ENCODE data around the gene DLL1.

DNA sequence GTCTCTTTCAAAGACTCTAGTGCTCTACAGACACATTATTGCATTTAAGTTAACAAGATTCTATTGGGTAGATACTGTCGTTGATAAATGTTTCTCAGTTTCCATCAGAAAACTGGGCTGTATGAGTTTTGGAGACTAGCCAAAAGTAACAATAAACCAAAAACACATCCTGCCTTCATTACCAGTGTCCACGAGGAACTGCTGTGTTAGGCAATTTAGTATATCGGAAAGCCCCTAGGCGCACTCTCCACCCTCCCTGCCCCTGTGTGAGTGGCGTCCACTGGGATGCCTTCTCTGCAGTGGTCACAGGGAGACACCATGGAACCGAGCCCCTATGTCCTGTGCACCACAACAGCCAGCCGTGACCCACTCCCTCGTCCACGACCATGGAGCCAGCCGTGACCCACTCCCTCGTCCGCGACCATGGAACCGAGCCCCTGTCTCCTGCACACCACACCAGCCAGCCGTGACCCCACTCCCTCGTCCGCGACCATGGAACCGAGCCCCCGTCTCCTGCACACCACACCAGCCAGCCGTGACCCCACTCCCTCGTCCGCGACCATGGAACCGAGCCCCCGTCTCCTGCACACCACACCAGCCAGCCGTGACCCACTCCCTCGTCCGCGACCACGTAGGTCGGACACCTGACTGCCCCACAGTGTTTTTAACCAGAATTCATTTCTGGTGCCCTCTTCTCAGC is 35.3 kb downstream of the DLL1 start:
- TF ChIP-seq, protein P1, sequence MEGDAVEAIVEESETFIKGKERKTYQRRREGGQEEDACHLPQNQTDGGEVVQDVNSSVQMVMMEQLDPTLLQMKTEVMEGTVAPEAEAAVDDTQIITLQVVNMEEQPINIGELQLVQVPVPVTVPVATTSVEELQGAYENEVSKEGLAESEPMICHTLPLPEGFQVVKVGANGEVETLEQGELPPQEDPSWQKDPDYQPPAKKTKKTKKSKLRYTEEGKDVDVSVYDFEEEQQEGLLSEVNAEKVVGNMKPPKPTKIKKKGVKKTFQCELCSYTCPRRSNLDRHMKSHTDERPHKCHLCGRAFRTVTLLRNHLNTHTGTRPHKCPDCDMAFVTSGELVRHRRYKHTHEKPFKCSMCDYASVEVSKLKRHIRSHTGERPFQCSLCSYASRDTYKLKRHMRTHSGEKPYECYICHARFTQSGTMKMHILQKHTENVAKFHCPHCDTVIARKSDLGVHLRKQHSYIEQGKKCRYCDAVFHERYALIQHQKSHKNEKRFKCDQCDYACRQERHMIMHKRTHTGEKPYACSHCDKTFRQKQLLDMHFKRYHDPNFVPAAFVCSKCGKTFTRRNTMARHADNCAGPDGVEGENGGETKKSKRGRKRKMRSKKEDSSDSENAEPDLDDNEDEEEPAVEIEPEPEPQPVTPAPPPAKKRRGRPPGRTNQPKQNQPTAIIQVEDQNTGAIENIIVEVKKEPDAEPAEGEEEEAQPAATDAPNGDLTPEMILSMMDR (conservative IDR thresholded peaks at IDR 0.05 in 1 of 2, IDR thresholded peaks at IDR 0.05 in 1 of 2; ENCODE audit: extremely low read depth in 1 of 2, insufficient read depth in 1 of 2, low read depth in 1 of 2, low read length in 2 of 2) = no peak
- no peak for TF ChIP-seq EZH2 (IDR thresholded peaks at IDR 0.05; ENCODE audit: borderline replicate concordance, low read length)
